GM12878 (cell line): ENCODE data around the gene TOMM22. TPM values are rescaled to one million over a fixed set of nuclear protein-coding genes. Genes with fewer than 3 reads are reported as not detected.

Experiments
- BCL11A ChIP-seq: IDR thresholded peaks from 2 replicates; pipeline ENCODE4 v1.6.1; 2011; ENCODE audit warnings: low read depth, low read length
- BHLHE40 ChIP-seq, 2 experiments: fragments of 450-650 bp in 1 of 2; IDR thresholded peaks; 2 replicates each; pipeline ENCODE4 v1.6.1; 2011 to 2017; ENCODE audit warnings: low read depth in 2 of 2, borderline replicate concordance in 1 of 2, improper control_type of control experiment in 1 of 2, low read length in 1 of 2, mild to moderate bottlenecking in 1 of 2
- BMI1 ChIP-seq: fragments of 450-650 bp; IDR thresholded peaks from 2 replicates; pipeline ENCODE4 v1.6.1; 2016; ENCODE audit warnings: mild to moderate bottlenecking, moderate library complexity, borderline replicate concordance
- CREM ChIP-seq: IDR thresholded peaks from 2 replicates; pipeline ENCODE4 v1.6.1; 2014; ENCODE audit warnings: antibody characterized with exemption, low read depth
- DPF2 ChIP-seq: fragments of 450-650 bp; IDR thresholded peaks from 2 replicates; pipeline ENCODE4 v1.6.1; 2017; ENCODE audit warnings: mild to moderate bottlenecking
- EP300 ChIP-seq, 2 experiments: fragments of 150-350 bp in 1 of 2; IDR thresholded peaks; 2 replicates each; pipeline ENCODE4 v1.6.1; 2011 to 2012; ENCODE audit warnings: low read depth in 2 of 2, low read length in 2 of 2, borderline replicate concordance in 1 of 2, improper control_type of control experiment in 1 of 2, inconsistent platforms in 1 of 2; ENCODE audit not compliant: control insufficient read depth in 1 of 2
- HDGF ChIP-seq: fragments of 450-650 bp; IDR thresholded peaks from 2 replicates; pipeline ENCODE4 v1.6.1; 2016; ENCODE audit warnings: antibody characterized with exemption
- IKZF1 ChIP-seq: fragments of 450-650 bp; conservative IDR thresholded peaks from 2 replicates; pipeline ENCODE4 v1.6.1; 2017; ENCODE audit warnings: antibody characterized with exemption, mild to moderate bottlenecking
- LARP7 ChIP-seq: fragments of 450-650 bp; IDR thresholded peaks from 2 replicates; pipeline ENCODE4 v1.6.1; 2017; ENCODE audit warnings: mild to moderate bottlenecking
- NR2C2 ChIP-seq: IDR thresholded peaks from 2 replicates; pipeline ENCODE4 v1.6.1; 2011; ENCODE audit warnings: borderline replicate concordance, low read depth; ENCODE audit not compliant: control insufficient read depth, insufficient read length
- PAX5 ChIP-seq: IDR thresholded peaks from 2 replicates; pipeline ENCODE4 v1.6.1; 2011; ENCODE audit warnings: low read depth, low read length, borderline replicate concordance
- RB1 ChIP-seq: fragments of 450-650 bp; formaldehyde crosslinking; IDR thresholded peaks from 2 replicates; pipeline ENCODE4 v1.6.1; 2017; ENCODE audit warnings: mild to moderate bottlenecking, borderline replicate concordance
- SIN3A ChIP-seq: IDR thresholded peaks from 2 replicates; pipeline ENCODE4 v1.6.1; 2012; ENCODE audit warnings: low read depth, low read length, improper control_type of control experiment
- SKIL ChIP-seq: fragments of 450-650 bp; IDR thresholded peaks from 2 replicates; pipeline ENCODE4 v1.6.1; 2017; ENCODE audit warnings: mild to moderate bottlenecking, low read depth, inconsistent platforms; ENCODE audit not compliant: poor library complexity, severe bottlenecking
- SMAD5 ChIP-seq: IDR thresholded peaks from 2 replicates; pipeline ENCODE4 v1.6.1; 2016; ENCODE audit warnings: antibody characterized with exemption, low read depth
- TCF12 ChIP-seq: IDR thresholded peaks from 2 replicates; pipeline ENCODE4 v1.6.1; 2011; ENCODE audit warnings: low read depth, mild to moderate bottlenecking, low read length
- WRNIP1 ChIP-seq: IDR thresholded peaks from 2 replicates; pipeline ENCODE4 v1.6.1; 2011; ENCODE audit warnings: low read depth, low read length, improper control_type of control experiment, borderline replicate concordance
- ZBTB11 ChIP-seq: fragments of 450-650 bp; formaldehyde crosslinking; IDR thresholded peaks from 2 replicates; pipeline ENCODE4 v1.5.0; 2022; ENCODE audit warnings: mild to moderate bottlenecking, missing genetic modification characterization
- ZBTB4 ChIP-seq: fragments of 450-650 bp; formaldehyde crosslinking; IDR thresholded peaks from 2 replicates; pipeline ENCODE4 v1.4.0; 2022; ENCODE audit warnings: mild to moderate bottlenecking, moderate library complexity
- ZSCAN29 ChIP-seq: fragments of 450-650 bp; IDR thresholded peaks from 2 replicates; pipeline ENCODE4 v1.6.1; 2017; ENCODE audit warnings: mild to moderate bottlenecking, moderate library complexity
- polyA plus RNA-seq, 11 experiments: library from polyadenylated mRNA; depleted of rRNA in 4 of 11; unstranded in 6 of 11; stranded (reverse) in 5 of 11; fragments of >200 nt; fragmentation: Nextera tagmentation in 4 of 11; fragmentation: Illumina TruSeq in 1 of 11; extraction: Ambion mirVana in 4 of 11; extraction: Trizol in 1 of 11; gene quantifications; 1 replicate in 1 of 11; 2 replicates in 10 of 11; pipeline versions ENCODE4 v1.2.1 to v1.2.3, GENCODE V29; 2011 to 2016; ENCODE audit warnings: inconsistent platforms in 2 of 11, missing spikeins in 2 of 11, low read depth in 1 of 11
- total RNA-seq, 4 experiments: library from RNA; depleted of rRNA in 3 of 4; stranded (reverse); fragments of >200 nt in 3 of 4; fragmentation: Illumina TruSeq in 1 of 4; extraction: Trizol in 1 of 4; gene quantifications; 2 replicates each; pipeline versions ENCODE4 v1.2.1 to v1.2.3, GENCODE V29; 2013 to 2021

TOMM22 gene
- total and polyA plus RNA-seq, 10 of the 15 experiments (the other 5 are each of a cell fraction or from before 2014, with no cell fraction given): 37.6 to 197 (median 94.9) TPM

- TF ChIP-seq DPF2: peak; percentile 100
- peak; percentile 95 for TF ChIP-seq CREM
- no peak for TF ChIP-seq WRNIP1
- TF ChIP-seq HDGF: no peak; the same call in none of the 2 replicates
- peak; percentile 55; the same call in 1 of the 2 replicates for TF ChIP-seq IKZF1
- TF ChIP-seq ZBTB11: no peak
- TF ChIP-seq TCF12: no peak
- TF ChIP-seq PAX5: peak; percentile 92; the same call in 1 of the 2 replicates
- no peak for TF ChIP-seq BMI1
- no peak for TF ChIP-seq SMAD5
- TF ChIP-seq BCL11A: no peak
- TF ChIP-seq ZSCAN29: no peak
- no peak for TF ChIP-seq NR2C2
- peak; percentile 95 for TF ChIP-seq RB1
- TF ChIP-seq SKIL: peak; percentile 59
- no peak for TF ChIP-seq SIN3A
- peak; percentile 73 to 85; a peak in 3 of 4 replicates for TF ChIP-seq BHLHE40 (IDR thresholded peaks at IDR 0.05; ENCODE audit: borderline replicate concordance in 1 of 2, low read depth in 2 of 2, low read length in 1 of 2)
- TF ChIP-seq EP300 (IDR thresholded peaks at IDR 0.05; ENCODE audit: borderline replicate concordance in 1 of 2, control insufficient read depth in 1 of 2, low read depth in 2 of 2, low read length in 2 of 2): peak in 1 of 2 experiments; percentile 18; a peak in 1 of 4 replicates
- peak; percentile 80 for TF ChIP-seq LARP7
- no peak for TF ChIP-seq ZBTB4 (CRISPR knock-in tag)
These were observed 23.7 kb downstream of the TOMM22 start, which contains the start of gene GTPBP1 (continued) for GRCh38 chr22:38705235-38706100.
